Right lobe of liver (tissue), 6 donors: ENCODE results near the gene WAS. TPM values are rescaled to one million over a fixed set of nuclear protein-coding genes. Genes with fewer than 3 reads are reported as not detected.
A peak's percentile ranks its signal among the peaks of the same experiment; 100 is the strongest.
"Not testable (repeated sequence)": the region's sequence is repeated elsewhere in the genome, so short reads cannot be mapped to it uniquely, and the experiment has no call there.

Experiments
- ATAC-seq, 4 donors: fragments of 200-7000 bp; cut with Tn5 transposase; one replicate each; pipeline ENCODE4 v1.9.1; 2020; ENCODE audit warnings: mild to moderate bottlenecking in 4 of 4, moderate library complexity in 4 of 4
- DNase-seq, 3 donors: peaks; one replicate each; pipeline ENCODE4 v3.0.0-alpha.2; 2020
- H3K27ac ChIP-seq, 3 donors: fragments of 200-600 bp; one replicate each; pipeline ENCODE4 v1.8.0; 2022
- H3K27me3 ChIP-seq, 2 donors: fragments of 200-600 bp; one replicate each; pipeline ENCODE4 v1.8.0; 2022
- H3K36me3 ChIP-seq, 4 donors: fragments of 200-600 bp; sonication (generic) in 1 of 4; one replicate each; pipeline versions ENCODE4 v1.5.1 to v1.8.0; 2017 to 2022; ENCODE audit warnings: control low read depth in 1 of 4
- H3K4me1 ChIP-seq, 4 donors: fragments of 200-600 bp; sonication (generic) in 1 of 4; one replicate each; pipeline versions ENCODE4 v1.5.1 to v1.8.0; 2017 to 2022; ENCODE audit warnings: control low read depth in 1 of 4
- H3K4me3 ChIP-seq, 3 donors: fragments of 200-600 bp; one replicate each; pipeline ENCODE4 v1.8.0; 2022
- H3K9me3 ChIP-seq, 4 donors: fragments of 200-600 bp; sonication (generic) in 1 of 4; one replicate each; pipeline versions ENCODE4 v1.5.1 to v1.8.0; 2017 to 2022; ENCODE audit warnings: control low read depth in 1 of 4
- CTCF ChIP-seq, 4 donors: fragments of 200-600 bp in 3 of 4; fragments of 450-650 bp in 1 of 4; IDR thresholded peaks; one replicate each; pipeline versions ENCODE4 v1.5.1 to v1.8.0; 2016 to 2022; ENCODE audit warnings: antibody characterized with exemption in 4 of 4, mild to moderate bottlenecking in 2 of 4
- POLR2A ChIP-seq: fragments of 450-650 bp; IDR thresholded peaks from one replicate; pipeline ENCODE4 v1.6.1; 2017; ENCODE audit warnings: antibody characterized with exemption, mild to moderate bottlenecking
- WGBS: methylation state at CpG from one replicate; pipeline ENCODE4 v1.1.6; 2018; ENCODE audit warnings: low coverage, low lambda C conversion rate; ENCODE audit not compliant: insufficient coverage; ENCODE audit errors: missing lambda C conversion rate; 5-methylcytosine and 5-hydroxymethylcytosine counted together
- intact Hi-C, 2 donors: fragments of 100-400 bp; cut with DNase I; formaldehyde crosslinking; loops; one replicate each; pipeline versions ENCODE4 v1.11.2 to v1.14.1; 2022
- total RNA-seq, 6 experiments: library from RNA; depleted of rRNA in 2 of 6; stranded (reverse); fragments of >200 nt in 2 of 6; fragmentation: NEBNext Ultra II Directional in 3 of 6; extraction: Animal tissue kit (Norgen Biotek cat#: 25700) in 3 of 6; gene quantifications; one replicate each; pipeline versions ENCODE4 v1.1.0 to v1.2.4, GENCODE V29; 2016 to 2023
- donor health status: DM: no; HTN: yes; CAD: no.
- donor health status: DM: no; HTN: no; CAD: no.
- donor health status: DM: no; HTN: no; CAD: no.
- donor health status: DM: no; HTN: yes; CAD: no.
- donor health status: DM: no; HTN: yes; CAD: no.

WAS gene
- total RNA-seq, 6 experiments from 2014 or later: 2.4 to 7.2 (median 4.8) TPM

- TF ChIP-seq CTCF (IDR thresholded peaks at IDR 0.05) (no peak), POLR2A (peak; percentile 89)
- intact Hi-C loops: no loop called here
- peak; percentile 88 to 92 (median 90) for ATAC-seq
- Histone ChIP-seq H3K36me3 (no peaks in the 10 kb centered on the region), H3K9me3 (no peaks in the 10 kb centered on the region), H3K4me1 (peaks cover 0 to 7% (median 0%) of the 10 kb centered on the region in 4 donors), H3K27me3 (no peaks in the 10 kb centered on the region), H3K4me3 (peak overlapping the region; percentile 61 to 73 (median 63)), H3K27ac (peak overlapping the region; percentile 92 to 96 (median 93))
- 45% methylated on average over 6 of the region's 67 CpGs for WGBS
- DNase-seq: peak; percentile 90 to 94 (median 93)
Observed at GRCh38 chrX:48676106-48676892, 7.3 kb upstream of the WAS start.

- Histone ChIP-seq H3K27ac (peak overlapping the region; percentile 92 to 96 (median 93)), H3K4me1 (peaks cover 0 to 7% (median 0%) of the 10 kb centered on the region in 4 donors), H3K4me3 (peak overlapping the region; percentile 61 to 73 (median 63)), H3K9me3 (no peaks in the 10 kb centered on the region), H3K36me3 (no peaks in the 10 kb centered on the region), H3K27me3 (no peaks in the 10 kb centered on the region)
- TF ChIP-seq POLR2A (no peak), CTCF (IDR thresholded peaks at IDR 0.05) (no peak)
- intact Hi-C loops: no loop called here
- peak; percentile 2 to 29 (median 9) for ATAC-seq
- 17% methylated on average over 5 of the region's 9 CpGs for WGBS
- DNase-seq: no peak
Observed at GRCh38 chrX:48676893-48677270, 6.7 kb upstream of the WAS start.

- Histone ChIP-seq H3K27ac (peak overlapping the region in 2 of 3 donors; percentile 92 to 96), H3K36me3 (no peaks in the 10 kb centered on the region), H3K27me3 (no peaks in the 10 kb centered on the region), H3K4me3 (peak overlapping the region in 2 of 3 donors; percentile 63 to 73), H3K4me1 (peaks cover 0 to 7% (median 0%) of the 10 kb centered on the region in 4 donors), H3K9me3 (no peaks in the 10 kb centered on the region)
- TF ChIP-seq CTCF (IDR thresholded peaks at IDR 0.05) (no peak), POLR2A (peak; percentile 29)
- 38% methylated on average over 6 of the region's 10 CpGs for WGBS
- peak; percentile 61 to 85 (median 83) for DNase-seq
- intact Hi-C loops: no loop called here
- peak; percentile 77 to 84 (median 80) for ATAC-seq
Observed at GRCh38 chrX:48677516-48677915, 6.1 kb upstream of the WAS start.

- intact Hi-C loops, H3K36me3 ChIP-seq, H3K27me3 ChIP-seq, H3K4me1 ChIP-seq, H3K27ac ChIP-seq, H3K9me3 ChIP-seq, DNase-seq, H3K4me3 ChIP-seq, ATAC-seq: not testable (repeated sequence)
- WGBS: 28% methylated on average over 2 of the region's 2 CpGs
Observed at GRCh38 chrX:48680467-48680866, 3.1 kb upstream of the WAS start.

- ATAC-seq, H3K27me3 ChIP-seq, intact Hi-C loops, H3K9me3 ChIP-seq, H3K36me3 ChIP-seq, H3K4me1 ChIP-seq, DNase-seq, H3K4me3 ChIP-seq, H3K27ac ChIP-seq: not testable (repeated sequence)
- 62% methylated on average over 5 of the region's 6 CpGs for WGBS
Observed at GRCh38 chrX:48680925-48681324, 2.7 kb upstream of the WAS start.
